ENCODE data around the gene SIMC1.

SIMC1 gene

DNA sequence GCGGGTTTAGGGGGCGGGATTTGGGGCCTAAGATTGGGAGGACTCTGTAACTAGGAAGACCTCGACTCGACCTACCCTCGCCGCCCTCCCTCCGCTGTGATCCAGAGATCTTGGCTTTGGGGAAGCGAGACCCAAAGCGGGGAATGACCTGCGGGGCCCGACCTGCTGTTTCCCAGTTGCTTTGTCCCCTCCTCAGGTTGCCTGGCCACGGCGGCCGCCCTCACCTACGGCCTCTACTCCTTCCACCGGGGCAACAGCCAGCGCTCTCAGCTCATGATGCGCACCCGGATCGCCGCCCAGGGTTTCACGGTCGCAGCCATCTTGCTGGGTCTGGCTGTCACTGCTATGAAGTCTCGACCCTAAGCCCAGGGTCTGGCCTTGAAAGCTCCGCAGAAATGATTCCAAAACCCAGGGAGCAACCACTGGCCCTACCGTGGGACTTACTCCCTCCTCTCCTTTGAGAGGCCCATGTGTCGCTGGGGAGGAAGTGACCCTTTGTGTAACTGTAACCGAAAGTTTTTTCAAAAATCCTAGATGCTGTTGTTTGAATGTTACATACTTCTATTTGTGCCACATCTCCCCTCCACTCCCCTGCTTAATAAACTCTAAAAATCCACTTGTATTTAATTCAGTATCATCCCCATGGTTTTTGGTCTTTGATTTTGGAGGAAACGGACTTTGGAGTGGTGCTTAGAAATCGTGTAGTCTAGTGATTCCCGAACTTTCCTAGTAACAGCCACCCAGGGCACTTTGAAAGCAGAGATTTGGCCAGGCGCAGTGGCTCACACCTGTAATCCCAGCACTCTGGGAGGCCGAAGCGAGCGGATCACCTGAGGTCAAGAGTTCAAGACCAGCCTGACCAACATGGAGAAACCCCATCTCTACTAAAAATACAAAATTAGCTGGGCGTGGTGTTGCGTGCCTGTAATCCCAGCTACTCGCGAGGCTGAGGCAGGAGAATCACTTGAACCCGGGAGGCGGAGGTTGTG lies 151.2 kb downstream of the SIMC1 start:
- DNase-seq: no peak

- DNase-seq: no peak
Observed at GRCh38 chr5:176391479-176391878, 153.3 kb downstream of the SIMC1 start.

- DNase-seq: no peak
Observed at GRCh38 chr5:176391999-176392398, 153.8 kb downstream of the SIMC1 start.

DNA sequence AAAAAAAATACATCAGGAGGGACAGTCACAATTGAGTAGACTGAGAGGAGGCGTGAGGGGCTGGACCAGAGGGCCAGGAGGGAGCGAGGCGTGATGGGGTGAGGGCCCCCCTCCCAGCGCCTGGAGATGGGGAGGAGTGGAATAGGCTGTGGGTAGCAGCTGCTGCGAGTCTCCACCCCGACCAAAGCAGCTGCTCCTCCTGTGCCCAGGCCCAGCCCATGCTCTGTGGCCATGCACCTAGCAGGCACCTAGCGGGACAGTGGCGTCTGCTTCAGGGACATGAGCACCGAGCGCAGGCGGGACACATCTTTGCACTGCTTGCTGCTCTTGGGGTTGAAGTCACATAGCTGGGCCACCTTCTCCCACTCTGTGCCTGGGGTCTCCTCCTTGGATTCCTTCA lies 154.3 kb downstream of the SIMC1 start:
- no peak for DNase-seq

GRCh38 chr5:176394096-176394495 lies 155.9 kb downstream of the SIMC1 start:
- DNase-seq: no peak

DNA sequence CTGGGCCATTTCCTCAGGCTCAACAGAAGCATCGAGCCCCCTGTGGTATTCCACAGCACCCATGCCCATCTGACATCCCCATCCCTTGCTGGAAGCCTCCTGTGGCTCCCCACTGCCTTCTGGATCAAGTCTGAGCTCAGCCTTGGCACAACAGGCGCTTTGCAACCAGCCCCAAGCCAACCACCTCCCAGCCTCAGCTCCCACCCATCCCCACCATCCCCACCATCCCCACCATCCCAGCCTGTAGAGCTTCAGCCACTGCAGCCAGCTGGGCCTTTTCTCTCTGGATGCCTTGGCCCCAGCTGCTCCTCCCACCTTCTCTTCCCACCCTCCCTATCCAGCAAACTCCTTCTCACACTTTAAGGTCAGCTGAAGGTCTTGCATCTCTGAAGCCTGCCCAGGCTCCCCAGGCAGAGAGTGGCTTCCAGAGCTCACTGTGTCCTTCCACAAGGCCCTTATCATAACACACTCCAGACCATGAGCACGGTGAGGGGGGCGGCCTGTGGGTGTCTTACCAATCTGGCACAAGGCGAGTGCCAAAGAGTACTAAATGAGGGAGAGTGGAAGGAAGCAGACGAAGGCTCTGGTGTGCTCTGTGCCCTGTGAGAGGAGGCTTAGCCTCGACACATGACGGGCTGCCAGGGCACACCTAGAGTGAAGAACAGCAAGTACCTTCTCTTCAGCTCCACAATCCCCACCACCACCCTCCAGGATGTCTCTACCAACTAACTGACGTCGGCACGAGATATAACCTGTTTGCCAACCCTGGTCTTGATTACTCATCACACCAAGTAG lies 156.9 kb downstream of the SIMC1 start:
- DNase-seq: no peak

Measured in activated T-cell treated with anti-CD3 and anti-CD28 coated beads, Interleukin-2, amount 50 U/mL, for 1 hour (primary cell).